GM12878 (cell line): ENCODE measurements around the gene RPL7A. TPM values are rescaled to one million over a fixed set of nuclear protein-coding genes. Genes with fewer than 3 reads are reported as not detected.

Source experiments
- ATAC-seq: fragments of 200-7000 bp; cut with Tn5 transposase; 3 replicates; pipeline ENCODE4 v1.9.1; 2020; ENCODE audit warnings: mild to moderate bottlenecking, moderate library complexity
- BruUV-seq: library from RNA; stranded (reverse); fragments of 400-500 nt; replicated peaks from 2 replicates; lab custom pipeline; 2021; lab: Mats Ljungman, UMichigan
- CTCF ChIA-PET: fragments of 300-600 bp; sonication (Branson Sonifier 250); formaldehyde crosslinking; extraction: SDS; loops from one replicate; lab custom pipeline; 2021; ENCODE audit warnings: inconsistent platforms; lab: Yijun Ruan, JAX
- POLR2A ChIA-PET: fragments of 350-600 bp; formaldehyde crosslinking; extraction: SDS; loops from one replicate; lab custom pipeline; 2021; ENCODE audit warnings: inconsistent platforms; lab: Charles Lee
- RAD21 ChIA-PET: fragments of 300-600 bp; sonication (Branson Sonifier 250); formaldehyde crosslinking; loops from one replicate; lab custom pipeline; 2023; ENCODE audit warnings: antibody characterized with exemption; ENCODE audit not compliant: unreplicated experiment; lab: Charles Lee
- SMC1A ChIA-PET: fragments of 300-600 bp; sonication (Branson Sonifier 250); formaldehyde crosslinking; loops from one replicate; lab custom pipeline; 2023; ENCODE audit not compliant: unreplicated experiment, uncharacterized antibody; lab: Charles Lee
- DNase-seq: peaks from one replicate; pipeline ENCODE4 v3.0.0-alpha.2; 2011; ENCODE audit warnings: low read depth, low spot score
- FAIRE-seq: peaks from 3 replicates; lab custom pipeline; 2011; peaks lifted over from hg19 to GRCh38; lab: Jason Lieb, UNC
- H2AFZ ChIP-seq: 2 replicates; pipeline ENCODE4 v1.6.0; 2011; ENCODE audit warnings: low read depth, low read length, control low read depth; ENCODE audit not compliant: control insufficient read depth
- H3K27ac ChIP-seq: 2 replicates; pipeline ENCODE4 v1.5.1; 2011; ENCODE audit warnings: control low read depth; ENCODE audit not compliant: control insufficient read depth, insufficient read depth
- H3K27me3 ChIP-seq, 2 experiments: replicated peaks in 1 of 2; 2 replicates each; pipeline versions ENCODE4 v1.6.0 to v1.6.1; 2011; ENCODE audit warnings: low read length in 1 of 2; ENCODE audit not compliant: control insufficient read depth in 2 of 2, insufficient read depth in 2 of 2
- H3K36me3 ChIP-seq, 2 experiments: 2 replicates each; pipeline ENCODE4 v1.5.1; 2011; ENCODE audit warnings: low read length in 1 of 2; ENCODE audit not compliant: control insufficient read depth in 2 of 2, insufficient read depth in 2 of 2
- H3K4me1 ChIP-seq: 2 replicates; pipeline ENCODE4 v1.6.1; 2011; ENCODE audit warnings: mild to moderate bottlenecking, low read length, moderate library complexity, mixed read lengths; ENCODE audit not compliant: control insufficient read depth, insufficient read depth
- H3K4me2 ChIP-seq: 2 replicates; pipeline ENCODE4 v1.6.0; 2011; ENCODE audit warnings: control low read depth; ENCODE audit not compliant: control insufficient read depth, insufficient read depth
- H3K4me3 ChIP-seq: fragments of 200-600 bp; sonication (generic); 2 replicates; pipeline ENCODE4 v1.5.1; 2016
- H3K79me2 ChIP-seq: 2 replicates; pipeline ENCODE4 v1.6.0; 2011; ENCODE audit warnings: low read length; ENCODE audit not compliant: control insufficient read depth, insufficient read depth
- H3K9ac ChIP-seq: 2 replicates; pipeline ENCODE4 v1.8.0; 2011; ENCODE audit warnings: low read length, control low read depth, mixed read lengths; ENCODE audit not compliant: control insufficient read depth, insufficient read depth
- H3K9me3 ChIP-seq: replicated peaks from 3 replicates; pipeline ENCODE4 v1.5.1; 2011; ENCODE audit warnings: mild to moderate bottlenecking, low read length; ENCODE audit not compliant: control insufficient read depth, insufficient read depth
- H4K20me1 ChIP-seq: 2 replicates; pipeline ENCODE4 v1.6.0; 2011; ENCODE audit not compliant: control insufficient read depth, insufficient read depth
- DPF2 ChIP-seq: fragments of 450-650 bp; IDR thresholded peaks from 2 replicates; pipeline ENCODE4 v1.6.1; 2017; ENCODE audit warnings: mild to moderate bottlenecking
- E4F1 ChIP-seq: fragments of 450-650 bp; IDR thresholded peaks from 2 replicates; pipeline ENCODE4 v1.6.1; 2018; ENCODE audit warnings: borderline replicate concordance, mild to moderate bottlenecking; ENCODE audit not compliant: partially characterized antibody
- ETV6 ChIP-seq, 2 experiments: fragments of 450-650 bp in 1 of 2; IDR thresholded peaks in 1 of 2; conservative IDR thresholded peaks in 1 of 2; 2 replicates each; pipeline ENCODE4 v1.6.1; 2014; ENCODE audit warnings: antibody characterized with exemption in 1 of 2, borderline replicate concordance in 1 of 2, low read depth in 1 of 2, mild to moderate bottlenecking in 1 of 2, moderate library complexity in 1 of 2
- POLR2AphosphoS5 ChIP-seq: IDR thresholded peaks from 2 replicates; pipeline ENCODE4 v1.6.1; 2011; ENCODE audit warnings: mild to moderate bottlenecking, low read length, inconsistent platforms
- RELB ChIP-seq: fragments of 450-650 bp; IDR thresholded peaks from 2 replicates; pipeline ENCODE4 v1.6.1; 2017; ENCODE audit warnings: low read depth, mild to moderate bottlenecking, moderate library complexity
- ZNF207 ChIP-seq: fragments of 450-650 bp; IDR thresholded peaks from 2 replicates; pipeline ENCODE4 v1.6.1; 2014; ENCODE audit warnings: antibody characterized with exemption, mild to moderate bottlenecking, borderline replicate concordance
- WGBS: methylation state at CpG from one replicate; pipeline ENCODE4 v1.1.6; 2016; ENCODE audit warnings: low lambda C conversion rate; ENCODE audit not compliant: insufficient replicate concordance, insufficient coverage; ENCODE audit errors: missing lambda C conversion rate; 5-methylcytosine and 5-hydroxymethylcytosine counted together
- in situ Hi-C: fragments of 300-500 bp; cut with MboI; formaldehyde crosslinking; loops from 9 replicates; pipeline ENCODE4 v1.14.3; 2018; ENCODE audit warnings: mixed read lengths
- intact Hi-C: fragments of 100-400 bp; cut with micrococcal nuclease; formaldehyde crosslinking; loops from one replicate; pipeline ENCODE4 v1.14.2; 2022; ENCODE audit not compliant: unreplicated experiment
- polyA plus RNA-seq, 11 experiments: library from polyadenylated mRNA; depleted of rRNA in 4 of 11; unstranded in 6 of 11; stranded (reverse) in 5 of 11; fragments of >200 nt; fragmentation: Nextera tagmentation in 4 of 11; fragmentation: Illumina TruSeq in 1 of 11; extraction: Ambion mirVana in 4 of 11; extraction: Trizol in 1 of 11; gene quantifications; 1 replicate in 1 of 11; 2 replicates in 10 of 11; pipeline versions ENCODE4 v1.2.1 to v1.2.3, GENCODE V29; 2011 to 2016; ENCODE audit warnings: inconsistent platforms in 2 of 11, missing spikeins in 2 of 11, low read depth in 1 of 11
- total RNA-seq, 4 experiments: library from RNA; depleted of rRNA in 3 of 4; stranded (reverse); fragments of >200 nt in 3 of 4; fragmentation: Illumina TruSeq in 1 of 4; extraction: Trizol in 1 of 4; gene quantifications; 2 replicates each; pipeline versions ENCODE4 v1.2.1 to v1.2.3, GENCODE V29; 2013 to 2021

RPL7A gene
- total and polyA plus RNA-seq, 10 of the 15 experiments (the other 5 are each of a cell fraction or from before 2014, with no cell fraction given): 917 to 5,193 (median 3,326) TPM

GRCh38 chr9:133393399-133393798 lies 45.4 kb downstream of the RPL7A start (continued):
- TF ChIP-seq RELB: no peak

GRCh38 chr9:133394687-133395271 lies 46.8 kb downstream of the RPL7A start:
- in situ Hi-C loops: no loop called here
- Histone ChIP-seq H3K9ac (no peak overlapping the region), H3K36me3 (no peaks in the 10 kb centered on the region), H4K20me1 (no peaks in the 10 kb centered on the region), H2AFZ (no peak overlapping the region), H3K79me2 (no peaks in the 10 kb centered on the region), H3K4me1 (no peaks in the 10 kb centered on the region), H3K27me3 (no peaks in the 10 kb centered on the region), H3K4me3 (no peak overlapping the region), H3K27ac (no peak overlapping the region), H3K4me2 (no peak overlapping the region), H3K9me3 (no peaks in the 10 kb centered on the region)
- TF ChIP-seq E4F1 (no peak), ETV6 (conservative IDR thresholded peaks at IDR 0.05 in 1 of 2, IDR thresholded peaks at IDR 0.05 in 1 of 2; ENCODE audit: borderline replicate concordance in 1 of 2, low read depth in 1 of 2) (no peak), ZNF207 (no peak), DPF2 (no peak), POLR2AphosphoS5 (no peak)
- SMC1A ChIA-PET: no interaction called here
- POLR2A ChIA-PET: no interaction called here
- WGBS: 11% methylated on average over 8 of the region's 8 CpGs
- no peak for ATAC-seq
- intact Hi-C loops: no loop called here
- BruUV-seq: no TSS peak
- no peak for DNase-seq
- FAIRE-seq: no peak
- CTCF ChIA-PET: interaction anchor here (1.3 to 3.2 kb wide), 2 partner anchors 43 to 208 kb away, joined by 5 to 13 read pairs; no protein-coding TSS in a partner anchor
- RAD21 ChIA-PET: interaction anchor here (1.2 kb wide), 1 partner anchor 18 kb away, joined by 4 read pairs; no protein-coding TSS in a partner anchor
